Spinal cord (tissue), 10 donors: Measurements from ENCODE around the gene ACTRT2. TPM values are rescaled to one million over a fixed set of nuclear protein-coding genes. Genes with fewer than 3 reads are reported as not detected.
A peak's percentile ranks its signal among the peaks of the same experiment; 100 is the strongest.

ENCODE experiments used
- DNase-seq, 6 donors: peaks; one replicate each; pipeline versions ENCODE4 v3.0.0 to v3.0.0-alpha.2; 2013 to 2015; ENCODE audit warnings: low spot score in 6 of 6, low read depth in 4 of 6
- H3K27ac ChIP-seq: one replicate; pipeline ENCODE4 v1.5.1; 2013; ENCODE audit warnings: low read depth, low read length, control low read depth
- H3K27me3 ChIP-seq: one replicate; pipeline ENCODE4 v1.6.1; 2013; ENCODE audit warnings: low read length; ENCODE audit not compliant: control insufficient read depth, insufficient read depth
- H3K36me3 ChIP-seq: one replicate; pipeline ENCODE4 v1.6.1; 2013; ENCODE audit warnings: low read length; ENCODE audit not compliant: control insufficient read depth, insufficient read depth
- H3K4me1 ChIP-seq: one replicate; pipeline ENCODE4 v1.6.1; 2013; ENCODE audit warnings: low read length; ENCODE audit not compliant: control insufficient read depth, insufficient read depth
- H3K4me3 ChIP-seq: one replicate; pipeline ENCODE4 v1.5.1; 2013; ENCODE audit warnings: low read depth, low read length, control low read depth
- H3K9me3 ChIP-seq: one replicate; pipeline ENCODE4 v1.6.1; 2013; ENCODE audit warnings: low read length; ENCODE audit not compliant: control insufficient read depth, insufficient read depth
- WGBS: methylation state at CpG from one replicate; pipeline ENCODE4 v1.1.5; 2013; ENCODE audit warnings: missing lambda C conversion rate; ENCODE audit not compliant: insufficient coverage; 5-methylcytosine and 5-hydroxymethylcytosine counted together
- polyA plus RNA-seq, 2 donors: library from polyadenylated mRNA; unstranded; fragments of 120-200 nt; gene quantifications; one replicate each; pipeline ENCODE4 v1.2.1, GENCODE V29; 2013; ENCODE audit not compliant: insufficient read length in 2 of 2
- total RNA-seq, 2 donors: library from RNA; depleted of rRNA in 1 of 2; stranded (reverse); fragments of 120-200 nt in 1 of 2; fragments of >200 nt in 1 of 2; gene quantifications; one replicate each; pipeline versions ENCODE4 v1.2.3 to v1.2.4, GENCODE V29; 2013 to 2014
- donor health status: healthy.

The ACTRT2 gene
- total and polyA plus RNA-seq, 4 donors: not detected

GRCh38 chr1:2977886-2978611 lies 43.2 kb upstream of the ACTRT2 start:
- H3K9me3 ChIP-seq: no peaks in the 10 kb centered on the region
- H3K27me3 ChIP-seq: no peaks in the 10 kb centered on the region
- peaks cover 49% of the 10 kb centered on the region for H3K4me1 ChIP-seq
- no peaks in the 10 kb centered on the region for H3K36me3 ChIP-seq
- no peak overlapping the region for H3K27ac ChIP-seq
- WGBS: 90% methylated on average over 5 of the region's 7 CpGs
- DNase-seq: no peak
- no peak overlapping the region for H3K4me3 ChIP-seq

DNA sequence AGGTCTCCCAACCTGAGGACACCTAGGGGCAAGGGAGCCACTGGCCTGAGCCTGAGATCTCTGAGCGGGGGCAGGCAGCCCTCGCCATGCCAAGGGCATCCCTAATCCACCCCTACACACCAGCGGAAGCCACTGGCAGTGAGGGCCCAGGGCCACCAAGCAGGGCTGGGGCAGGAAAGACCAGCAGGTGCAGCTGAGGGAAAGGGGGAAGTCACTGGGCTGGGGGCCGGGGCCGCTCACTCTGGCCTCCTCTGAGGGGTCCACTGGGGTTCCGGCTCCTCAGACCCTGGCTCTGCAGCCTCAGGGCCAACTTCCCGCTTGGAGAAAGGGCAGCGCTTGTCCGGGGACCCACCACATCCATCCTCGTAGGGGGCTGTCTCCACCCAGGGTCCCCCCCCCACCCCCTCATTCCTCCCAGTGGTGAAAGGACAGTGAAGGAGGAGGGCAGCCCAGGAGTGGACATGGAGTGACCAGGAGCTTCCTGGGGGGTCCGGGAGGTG lies 42.5 kb upstream of the ACTRT2 start:
- 100% methylated on average over 3 of the region's 11 CpGs for WGBS
- peaks cover 52% of the 10 kb centered on the region for H3K4me1 ChIP-seq
- no peak overlapping the region for H3K4me3 ChIP-seq
- H3K27me3 ChIP-seq: no peaks in the 10 kb centered on the region
- DNase-seq: no peak
- no peaks in the 10 kb centered on the region for H3K9me3 ChIP-seq
- no peaks in the 10 kb centered on the region for H3K36me3 ChIP-seq
- no peak overlapping the region for H3K27ac ChIP-seq

DNA sequence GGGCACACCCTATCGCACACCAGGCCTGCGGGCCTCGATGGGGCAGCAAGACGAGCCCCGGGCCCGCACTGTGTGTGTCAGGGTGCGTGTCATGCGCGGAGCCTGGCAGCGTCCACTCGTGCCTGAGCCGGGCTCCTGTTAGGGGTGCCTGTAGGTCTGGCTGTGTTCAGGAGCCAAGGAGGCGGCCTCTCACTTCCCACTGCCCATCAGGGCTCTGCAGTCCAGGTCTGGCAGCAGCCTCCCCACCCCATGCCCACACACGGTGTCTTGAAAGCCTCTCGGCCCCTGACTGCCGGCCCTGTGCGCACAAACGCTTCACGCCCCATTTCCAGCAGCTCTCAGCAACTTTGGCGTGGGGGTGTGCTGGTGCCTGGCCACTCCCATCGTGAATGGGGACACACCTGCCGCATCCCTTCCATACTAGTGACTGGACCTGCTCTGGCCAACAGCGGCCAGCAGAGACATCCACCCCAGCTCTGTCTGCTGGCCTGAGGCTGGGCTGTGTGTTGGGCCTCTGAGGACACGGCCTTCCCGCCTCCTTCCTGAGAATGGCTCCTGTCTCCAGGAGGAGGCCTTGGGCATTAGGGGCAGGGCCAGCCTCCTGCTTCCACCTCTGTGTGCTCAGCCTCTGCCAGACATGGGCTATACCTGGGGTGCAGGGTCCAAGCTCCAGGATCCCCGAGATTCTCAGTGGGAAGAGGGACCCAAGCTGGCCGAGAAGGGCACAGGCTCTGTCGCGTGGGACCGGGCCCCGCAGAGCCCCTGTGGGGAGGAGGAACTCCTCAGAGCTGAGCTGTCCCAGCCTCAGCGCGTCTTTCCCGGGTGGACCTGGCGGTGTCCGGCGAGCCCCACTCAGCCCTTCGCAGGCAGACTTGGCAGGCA lies 41.8 kb upstream of the ACTRT2 start:
- H3K36me3 ChIP-seq: no peaks in the 10 kb centered on the region
- no peak for DNase-seq
- H3K27ac ChIP-seq: no peak overlapping the region
- WGBS: 79% methylated on average over 33 of the region's 38 CpGs
- no peak overlapping the region for H3K4me3 ChIP-seq
- no peaks in the 10 kb centered on the region for H3K9me3 ChIP-seq
- peaks cover 53% of the 10 kb centered on the region for H3K4me1 ChIP-seq
- H3K27me3 ChIP-seq: peaks cover 3% of the 10 kb centered on the region

GRCh38 chr1:2980073-2980791 lies 41.0 kb upstream of the ACTRT2 start:
- H3K36me3 ChIP-seq: no peaks in the 10 kb centered on the region
- no peak overlapping the region for H3K4me3 ChIP-seq
- DNase-seq: no peak
- H3K27ac ChIP-seq: no peak overlapping the region
- peaks cover 60% of the 10 kb centered on the region for H3K4me1 ChIP-seq
- peaks cover 3% of the 10 kb centered on the region for H3K27me3 ChIP-seq
- 80% methylated on average over 21 of the region's 25 CpGs for WGBS
- H3K9me3 ChIP-seq: no peaks in the 10 kb centered on the region

DNA sequence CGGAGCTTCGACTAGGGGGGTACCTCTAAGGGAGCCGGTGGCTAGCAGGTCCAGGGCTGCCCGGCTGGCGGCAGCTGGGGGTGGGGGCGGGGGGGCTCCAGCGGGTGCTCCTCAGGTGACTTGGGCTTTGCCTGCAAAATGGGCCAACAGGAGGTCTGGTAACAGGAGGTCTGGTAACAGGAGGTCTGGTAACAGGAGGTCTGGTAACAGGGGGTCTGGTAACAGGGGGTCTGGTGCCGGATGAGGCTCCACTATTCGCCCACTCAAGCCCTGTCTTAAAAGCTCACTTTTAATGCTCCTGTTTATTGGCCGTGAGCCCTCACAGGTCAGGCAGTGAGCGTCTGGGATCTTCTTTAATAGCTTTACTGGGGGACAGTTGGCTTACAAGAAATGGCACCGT lies 40.4 kb upstream of the ACTRT2 start:
- WGBS: 78% methylated on average over 7 of the region's 12 CpGs
- Histone ChIP-seq H3K4me1 (peaks cover 57% of the 10 kb centered on the region), H3K36me3 (no peaks in the 10 kb centered on the region), H3K27ac (no peak overlapping the region), H3K9me3 (no peaks in the 10 kb centered on the region), H3K27me3 (peaks cover 3% of the 10 kb centered on the region), H3K4me3 (no peak overlapping the region)
- no peak for DNase-seq

DNA sequence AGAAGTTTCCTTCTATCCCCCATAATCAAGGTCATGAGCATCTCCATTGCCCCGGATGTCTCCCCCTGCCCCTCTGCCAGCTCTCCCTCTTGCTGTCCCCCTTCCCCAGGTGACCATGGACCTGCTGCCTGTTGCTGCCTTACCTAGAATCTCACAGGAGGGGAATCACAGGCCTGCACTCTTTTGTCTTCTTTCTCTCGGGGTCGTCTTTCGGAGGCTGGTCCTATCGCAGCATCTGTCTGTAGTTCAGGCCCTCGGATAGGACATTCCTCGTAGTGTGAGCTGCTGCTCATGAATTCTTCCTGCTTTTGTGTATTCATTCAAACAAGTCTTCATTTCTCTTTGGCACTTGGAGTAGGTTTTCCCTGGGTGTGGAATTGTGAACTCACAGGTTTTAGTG lies 39.9 kb upstream of the ACTRT2 start:
- Histone ChIP-seq H3K4me3 (no peak overlapping the region), H3K9me3 (no peaks in the 10 kb centered on the region), H3K27ac (no peak overlapping the region), H3K4me1 (peaks cover 52% of the 10 kb centered on the region), H3K36me3 (no peaks in the 10 kb centered on the region), H3K27me3 (peaks cover 3% of the 10 kb centered on the region)
- no peak for DNase-seq
- 32% methylated on average over 4 of the region's 7 CpGs for WGBS

- H3K27ac ChIP-seq: no peak overlapping the region
- no peaks in the 10 kb centered on the region for H3K36me3 ChIP-seq
- DNase-seq: no peak
- peaks cover 57% of the 10 kb centered on the region for H3K4me1 ChIP-seq
- WGBS: 85% methylated on average over 19 of the region's 19 CpGs
- no peak overlapping the region for H3K4me3 ChIP-seq
- H3K27me3 ChIP-seq: peaks cover 3% of the 10 kb centered on the region
- no peaks in the 10 kb centered on the region for H3K9me3 ChIP-seq
Measured at GRCh38 chr1:2981981-2982614, 39.2 kb upstream of the ACTRT2 start.

DNA sequence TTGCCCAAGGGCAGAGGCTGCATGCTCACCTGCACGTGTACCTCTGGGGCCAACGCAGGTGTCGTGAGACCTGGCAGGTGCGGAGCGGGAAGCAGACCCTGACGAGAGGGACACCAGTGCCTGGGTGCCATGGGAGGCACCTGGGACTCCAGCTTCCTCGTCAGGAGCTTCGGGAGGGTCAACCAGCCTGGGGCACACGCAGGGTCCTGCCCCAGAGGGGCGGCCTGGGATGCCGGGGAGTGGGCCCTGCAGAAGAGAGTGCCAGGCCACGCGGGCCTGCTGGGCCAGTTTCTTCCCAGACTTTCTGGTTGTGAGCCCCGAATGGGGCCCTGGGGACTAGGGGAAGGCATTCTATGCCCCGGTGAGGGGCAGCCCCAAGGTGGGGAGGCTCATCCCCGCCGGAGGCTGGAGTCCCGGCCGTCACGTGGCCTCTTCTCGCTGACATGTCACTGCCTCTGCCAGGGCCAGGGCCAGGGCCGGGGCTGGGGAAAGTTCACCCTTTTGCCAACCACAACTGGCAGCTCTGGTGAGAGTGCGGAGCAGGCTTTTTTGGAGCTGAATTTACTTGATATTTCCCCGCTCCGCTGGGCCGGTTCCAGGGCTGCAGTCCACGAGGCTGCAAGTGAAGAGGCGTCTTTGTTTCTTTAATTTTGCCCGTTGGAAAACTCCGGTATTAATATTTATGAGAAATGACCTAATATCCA lies 38.5 kb upstream of the ACTRT2 start:
- Histone ChIP-seq H3K27ac (no peak overlapping the region), H3K27me3 (peaks cover 3% of the 10 kb centered on the region), H3K9me3 (no peaks in the 10 kb centered on the region), H3K36me3 (no peaks in the 10 kb centered on the region), H3K4me1 (peaks cover 64% of the 10 kb centered on the region), H3K4me3 (no peak overlapping the region)
- DNase-seq: peak in 1 of 6 donors; percentile 55
- 77% methylated on average over 24 of the region's 30 CpGs for WGBS

DNA sequence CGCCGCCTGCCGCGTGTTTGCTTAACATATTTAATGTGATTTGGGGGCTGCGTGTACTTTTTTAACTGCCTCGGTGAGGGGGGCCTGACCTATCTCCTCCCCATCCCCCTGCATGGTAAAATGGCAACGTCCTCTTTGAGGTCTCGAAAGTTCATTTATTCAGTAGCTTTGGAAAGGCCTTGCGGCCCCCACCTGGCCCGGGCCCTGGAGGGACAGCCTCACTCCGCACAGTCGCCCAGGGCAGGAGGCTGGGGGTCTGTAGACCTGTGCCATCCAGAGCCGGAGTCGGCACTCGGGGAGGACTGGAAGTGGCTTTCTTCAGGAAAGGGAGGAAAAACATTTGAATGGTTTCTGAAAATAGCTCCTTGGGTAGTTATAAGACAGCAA lies 38.0 kb upstream of the ACTRT2 start:
- Histone ChIP-seq H3K27ac (no peak overlapping the region), H3K27me3 (peaks cover 3% of the 10 kb centered on the region), H3K4me1 (peaks cover 70% of the 10 kb centered on the region), H3K4me3 (no peak overlapping the region), H3K9me3 (no peaks in the 10 kb centered on the region), H3K36me3 (no peaks in the 10 kb centered on the region)
- WGBS: 70% methylated on average over 9 of the region's 15 CpGs
- DNase-seq: no peak
